ENCODE measurements around the gene ADM2. TPM values are rescaled to one million over a fixed set of nuclear protein-coding genes. Genes with fewer than 3 reads are reported as not detected.

Gene ADM2
- total RNA-seq, 1 experiment from 2014 or later: 10.5 TPM

- Histone ChIP-seq H3K9me2 (ENCODE audit: insufficient read depth) (no peaks in the 10 kb centered on the region), H3F3A (ENCODE audit: insufficient read depth, low read depth) (peaks cover 64% of the 10 kb centered on the region), H3K36me3 (ENCODE audit: low read depth) (peaks cover 5% of the 10 kb centered on the region), H3K27ac (peak overlapping the region; percentile 56), H4K20me1 (ENCODE audit: insufficient read depth) (peaks cover 24% of the 10 kb centered on the region), H3K9me3 (ENCODE audit: insufficient read depth, low read depth) (no peaks in the 10 kb centered on the region), H3K4me1 (replicated peaks; ENCODE audit: insufficient read depth) (peaks cover 23% of the 10 kb centered on the region), H3K27me3 (ENCODE audit: insufficient read depth, low read depth) (no peaks in the 10 kb centered on the region), H2AFZ (peak overlapping the region; percentile 85), H3K79me2 (ENCODE audit: low read depth) (peaks cover 23% of the 10 kb centered on the region), H3K4me2 (peak overlapping the region; percentile 94), H3K4me3 (peak overlapping the region; percentile 96)
- no TSS peak for BruUV-seq (replicated peaks)
- POLR2A ChIA-PET (ENCODE audit: unreplicated experiment): no interaction called here
- TF ChIP-seq EZH2 (IDR thresholded peaks at IDR 0.05; ENCODE audit: low read depth) (no peak), CTCF (conservative IDR thresholded peaks at IDR 0.05) (no peak)
- peak; percentile 75 to 77 for DNase-seq
- intact Hi-C loops (cut with micrococcal nuclease; ENCODE audit: unreplicated experiment): loop anchor here (2.0 kb wide), 2 partner anchors 56 to 94 kb away; partner anchors contain the start of gene CHKB
- CTCF ChIA-PET: interaction anchor here (0.6 kb wide), 3 partner anchors 56 to 378 kb away, joined by 4 to 9 read pairs (median 5); no protein-coding TSS in a partner anchor
Observed at GRCh38 chr22:50526834-50527801, 45.8 kb downstream of the ADM2 start.

GRCh38 chr22:50527921-50528681 is 46.8 kb downstream of the ADM2 start:
- CTCF ChIA-PET: no interaction called here
- intact Hi-C loops (cut with micrococcal nuclease; ENCODE audit: unreplicated experiment): loop anchor here (2.0 kb wide), 2 partner anchors 55 to 93 kb away; partner anchors contain the start of gene CHKB

More at GRCh38 chr22:50527921-50528681, 46.8 kb downstream of the ADM2 start:
- H4K20me1 ChIP-seq (ENCODE audit: insufficient read depth): peaks cover 16% of the 10 kb centered on the region
- no TSS peak for BruUV-seq (replicated peaks)
- no peak overlapping the region for H3K27ac ChIP-seq
- H2AFZ ChIP-seq: no peak overlapping the region
- no peaks in the 10 kb centered on the region for H3K27me3 ChIP-seq (ENCODE audit: insufficient read depth, low read depth)
- H3K36me3 ChIP-seq (ENCODE audit: low read depth): peaks cover 5% of the 10 kb centered on the region
- H3K9me2 ChIP-seq (ENCODE audit: insufficient read depth): no peaks in the 10 kb centered on the region
- peaks cover 16% of the 10 kb centered on the region for H3K79me2 ChIP-seq (ENCODE audit: low read depth)
- TF ChIP-seq CTCF (conservative IDR thresholded peaks at IDR 0.05): no peak
- TF ChIP-seq EZH2 (IDR thresholded peaks at IDR 0.05; ENCODE audit: low read depth): no peak
- POLR2A ChIA-PET (ENCODE audit: unreplicated experiment): interaction anchor here (0.6 kb wide), 1 partner anchor 58 kb away, joined by 4 read pairs; no protein-coding TSS in a partner anchor
- DNase-seq: no peak
- peaks cover 69% of the 10 kb centered on the region for H3F3A ChIP-seq (ENCODE audit: insufficient read depth, low read depth)
- no peaks in the 10 kb centered on the region for H3K9me3 ChIP-seq (ENCODE audit: insufficient read depth, low read depth)
- peak overlapping the region; percentile 94; the same call in 1 of the 2 replicates for H3K4me2 ChIP-seq
- no peak overlapping the region for H3K4me3 ChIP-seq
- H3K4me1 ChIP-seq (replicated peaks; ENCODE audit: insufficient read depth): peaks cover 30% of the 10 kb centered on the region
